H1 (cell line): ENCODE data around the gene LAMB1. TPM values are rescaled to one million over a fixed set of nuclear protein-coding genes. Genes with fewer than 3 reads are reported as not detected.

Experiments used
- CTCF ChIA-PET: fragments of 300-600 bp; sonication (Branson Sonifier 250); formaldehyde crosslinking; loops from one replicate; lab custom pipeline; 2021; ENCODE audit not compliant: partially characterized antibody; lab: Charles Lee
- POLR2A ChIA-PET: fragments of 300-600 bp; sonication (Branson Sonifier 250); formaldehyde crosslinking; loops from one replicate; lab custom pipeline; 2021; ENCODE audit warnings: inconsistent platforms; ENCODE audit not compliant: partially characterized antibody; lab: Charles Lee
- DNase-seq, 2 experiments: peaks; one replicate each; pipeline versions ENCODE4 v3.0.0 to v3.0.0-alpha.2; 2010 to 2022; ENCODE audit warnings: low spot score in 2 of 2, low read depth in 1 of 2, mixed read lengths in 1 of 2
- FAIRE-seq: peaks from 2 replicates; lab custom pipeline; 2011; peaks lifted over from hg19 to GRCh38; lab: Jason Lieb, UNC
- H2AFZ ChIP-seq: 2 replicates; pipeline ENCODE4 v1.8.1; 2012; ENCODE audit warnings: low read length, inconsistent platforms
- H2AK5ac ChIP-seq: 2 replicates; pipeline ENCODE4 v1.6.1; 2013; ENCODE audit warnings: low read depth, low read length
- H2BK120ac ChIP-seq: replicated peaks from 2 replicates; pipeline ENCODE3; 2013; ENCODE audit warnings: low read depth, low read length, inconsistent platforms
- H2BK12ac ChIP-seq: 2 replicates; pipeline ENCODE4 v1.6.1; 2013; ENCODE audit warnings: low read depth, low read length
- H2BK15ac ChIP-seq: 2 replicates; pipeline ENCODE4 v1.6.1; 2013; ENCODE audit warnings: low read length
- H2BK20ac ChIP-seq: 2 replicates; pipeline ENCODE4 v1.6.1; 2013; ENCODE audit warnings: low read length
- H2BK5ac ChIP-seq: 2 replicates; pipeline ENCODE4 v1.6.1; 2013; ENCODE audit warnings: low read depth, low read length
- H3K14ac ChIP-seq: 2 replicates; pipeline ENCODE4 v1.6.1; 2013; ENCODE audit warnings: inconsistent platforms; ENCODE audit not compliant: insufficient read length
- H3K18ac ChIP-seq: 2 replicates; pipeline ENCODE4 v1.6.1; 2013; ENCODE audit warnings: low read length; ENCODE audit errors: extremely low read depth
- H3K23ac ChIP-seq: 2 replicates; pipeline ENCODE4 v1.6.1; 2013; ENCODE audit warnings: inconsistent platforms; ENCODE audit not compliant: insufficient read length
- H3K23me2 ChIP-seq: 2 replicates; pipeline ENCODE4 v1.6.1; 2013; ENCODE audit warnings: low read depth, low read length
- H3K27ac ChIP-seq: 2 replicates; pipeline ENCODE4 v1.6.1; 2011; ENCODE audit warnings: low read depth, low read length, inconsistent platforms
- H3K27me3 ChIP-seq, 4 experiments: replicated peaks in 1 of 4; 1 replicate in 1 of 4; 2 replicates in 3 of 4; pipeline versions ENCODE4 v1.6.1 to v1.8.1; 2011 to 2013; ENCODE audit warnings: low read length in 3 of 4, mild to moderate bottlenecking in 3 of 4, inconsistent platforms in 2 of 4, mixed read lengths in 2 of 4, moderate library complexity in 1 of 4; ENCODE audit not compliant: control insufficient read depth in 3 of 4, insufficient read depth in 3 of 4; ENCODE audit errors: extremely low read depth in 1 of 4
- H3K36me3 ChIP-seq, 4 experiments: 2 replicates each; pipeline versions ENCODE4 v1.6.1 to v1.8.1; 2011 to 2013; ENCODE audit warnings: mild to moderate bottlenecking in 4 of 4, low read length in 3 of 4, moderate library complexity in 2 of 4, control low read depth in 1 of 4, inconsistent platforms in 1 of 4; ENCODE audit not compliant: insufficient read depth in 4 of 4, control insufficient read depth in 2 of 4
- H3K4ac ChIP-seq: replicated peaks from 2 replicates; pipeline ENCODE3; 2013; ENCODE audit warnings: low read length, low read depth, mixed read lengths, inconsistent platforms; ENCODE audit not compliant: insufficient read length
- H3K4me1 ChIP-seq, 4 experiments: replicated peaks in 1 of 4; 1 replicate in 1 of 4; 2 replicates in 3 of 4; pipeline versions ENCODE4 v1.6.1 to v1.8.1; 2011 to 2013; ENCODE audit warnings: low read length in 3 of 4, inconsistent platforms in 2 of 4, mixed read lengths in 1 of 4; ENCODE audit not compliant: insufficient read depth in 4 of 4, control insufficient read depth in 3 of 4
- H3K4me2 ChIP-seq, 2 experiments: 2 replicates each; pipeline versions ENCODE4 v1.6.1 to v1.8.1; 2011 to 2013; ENCODE audit warnings: low read depth in 2 of 2, low read length in 2 of 2, control low read depth in 1 of 2, inconsistent platforms in 1 of 2, mild to moderate bottlenecking in 1 of 2; ENCODE audit not compliant: insufficient read depth in 1 of 2
- H3K4me3 ChIP-seq, 4 experiments: fragments of 200-600, 300-600 bp in 1 of 4; sonication (generic), shearing (Covaris generic), sonication (Bioruptor Twin) in 1 of 4; 2 replicates each; pipeline versions ENCODE4 v1.5.1 to v1.8.1; 2011 to 2016; ENCODE audit warnings: low read length in 4 of 4, low read depth in 3 of 4, control low read depth in 2 of 4, inconsistent platforms in 2 of 4, mild to moderate bottlenecking in 2 of 4, mixed read lengths in 1 of 4, moderate library complexity in 1 of 4; ENCODE audit not compliant: insufficient read depth in 2 of 4; ENCODE audit errors: extremely low read depth in 1 of 4
- H3K56ac ChIP-seq: replicated peaks from 2 replicates; pipeline ENCODE3; 2013; ENCODE audit warnings: low read depth, mild to moderate bottlenecking, mixed read lengths, low read length, inconsistent platforms; ENCODE audit not compliant: insufficient read length
- H3K79me1 ChIP-seq: 2 replicates; pipeline ENCODE4 v1.6.1; 2013; ENCODE audit warnings: low read depth, low read length, control low read depth
- H3K79me2 ChIP-seq, 2 experiments: 2 replicates each; pipeline versions ENCODE4 v1.6.1 to v1.8.1; 2012 to 2013; ENCODE audit warnings: low read length in 2 of 2, mild to moderate bottlenecking in 2 of 2, inconsistent platforms in 1 of 2; ENCODE audit not compliant: insufficient read depth in 2 of 2, control insufficient read depth in 1 of 2
- H3K9ac ChIP-seq, 4 experiments: replicated peaks in 1 of 4; 1 replicate in 1 of 4; 2 replicates in 3 of 4; pipeline versions ENCODE4 v1.6.1 to v1.8.1; 2011 to 2013; ENCODE audit warnings: low read depth in 3 of 4, low read length in 3 of 4, control low read depth in 2 of 4, mild to moderate bottlenecking in 2 of 4, moderate library complexity in 2 of 4, inconsistent platforms in 1 of 4; ENCODE audit errors: extremely low read depth in 1 of 4
- H3K9me3 ChIP-seq, 2 experiments: 2 replicates each; pipeline versions ENCODE4 v1.6.1 to v1.8.1; 2012 to 2013; ENCODE audit warnings: mild to moderate bottlenecking in 2 of 2, moderate library complexity in 2 of 2, control low read depth in 1 of 2, inconsistent platforms in 1 of 2, low read depth in 1 of 2, low read length in 1 of 2, mixed read lengths in 1 of 2; ENCODE audit not compliant: insufficient read depth in 2 of 2
- H4K20me1 ChIP-seq, 2 experiments: replicated peaks in 1 of 2; 2 replicates each; pipeline versions ENCODE3 to v1.8.1; 2011 to 2013; ENCODE audit warnings: inconsistent platforms in 2 of 2, low read length in 2 of 2, mild to moderate bottlenecking in 1 of 2; ENCODE audit not compliant: insufficient read depth in 2 of 2, control insufficient read depth in 1 of 2
- H4K5ac ChIP-seq: 2 replicates; pipeline ENCODE4 v1.6.1; 2013; ENCODE audit warnings: low read length, low read depth, mixed read lengths, inconsistent platforms; ENCODE audit not compliant: insufficient read length
- H4K8ac ChIP-seq: 2 replicates; pipeline ENCODE4 v1.8.0; 2013; ENCODE audit warnings: mild to moderate bottlenecking, moderate library complexity, low read length, inconsistent platforms; ENCODE audit not compliant: insufficient read depth; ENCODE audit errors: extremely low read depth
- H4K91ac ChIP-seq: replicated peaks from 2 replicates; pipeline ENCODE3; 2013; ENCODE audit warnings: low read length, mixed read lengths, inconsistent platforms; ENCODE audit not compliant: insufficient read length
- ATF3 ChIP-seq: IDR thresholded peaks from 2 replicates; pipeline ENCODE4 v1.6.1; 2011; ENCODE audit warnings: low read depth, mild to moderate bottlenecking, low read length; ENCODE audit not compliant: insufficient read depth
- CHD1 ChIP-seq: IDR thresholded peaks from 2 replicates; pipeline ENCODE4 v1.6.1; 2012; ENCODE audit warnings: low read depth, low read length, improper control_type of control experiment
- CHD2 ChIP-seq: IDR thresholded peaks from 2 replicates; pipeline ENCODE4 v1.6.1; 2012; ENCODE audit warnings: low read length, improper control_type of control experiment
- GABPA ChIP-seq: IDR thresholded peaks from 2 replicates; pipeline ENCODE4 v1.6.1; 2011; ENCODE audit warnings: mild to moderate bottlenecking, low read length, moderate library complexity, borderline replicate concordance; ENCODE audit not compliant: insufficient read depth
- NRF1 ChIP-seq: IDR thresholded peaks from 2 replicates; pipeline ENCODE4 v1.6.1; 2011; ENCODE audit warnings: mild to moderate bottlenecking, low read depth, low read length, improper control_type of control experiment
- PHF8 ChIP-seq: fragments of 200-600 bp; sonication (generic); conservative IDR thresholded peaks from 2 replicates; pipeline ENCODE4 v1.7.1; 2012; ENCODE audit warnings: low read depth, mild to moderate bottlenecking, inconsistent platforms, low read length, moderate library complexity
- RBBP5 ChIP-seq: IDR thresholded peaks from 2 replicates; pipeline ENCODE4 v1.7.1; 2012; ENCODE audit warnings: low read depth, mild to moderate bottlenecking, inconsistent platforms, low read length, moderate library complexity, borderline replicate concordance
- SAP30 ChIP-seq: fragments of 300-600 bp; sonication (generic); IDR thresholded peaks from 2 replicates; pipeline ENCODE4 v1.7.1; 2012; ENCODE audit warnings: low read length, moderate library complexity, mild to moderate bottlenecking, inconsistent platforms; ENCODE audit not compliant: insufficient read depth, insufficient replicate concordance
- TCF12 ChIP-seq: IDR thresholded peaks from 2 replicates; pipeline ENCODE4 v1.6.1; 2011; ENCODE audit warnings: low read depth, mild to moderate bottlenecking, low read length
- USF2 ChIP-seq: IDR thresholded peaks from 2 replicates; pipeline ENCODE4 v1.6.1; 2011; ENCODE audit warnings: low read length, improper control_type of control experiment
- WGBS, 2 experiments: shearing (Covaris generic) in 1 of 2; methylation state at CpG; one replicate each; pipeline versions ENCODE4 v1.1.6 to v1.1.7; 2013 to 2015; ENCODE audit warnings: low lambda C conversion rate in 2 of 2, mixed read lengths in 2 of 2, inconsistent platforms in 1 of 2, low coverage in 1 of 2, missing lambda C conversion rate in 1 of 2; ENCODE audit not compliant: insufficient replicate concordance in 2 of 2, insufficient coverage in 1 of 2, insufficient read length in 1 of 2; ENCODE audit errors: extremely low coverage in 1 of 2, missing lambda C conversion rate in 1 of 2; 5-methylcytosine and 5-hydroxymethylcytosine counted together
- polyA plus RNA-seq, 7 experiments: library from polyadenylated mRNA; depleted of rRNA in 3 of 7; stranded (reverse) in 5 of 7; unstranded in 2 of 7; fragments of >200 nt in 5 of 7; fragments of 200-250 nt in 2 of 7; gene quantifications; 1 replicate in 5 of 7; 2 replicates in 1 of 7; 4 replicates in 1 of 7; pipeline versions ENCODE4 v1.2.1 to v1.2.3, GENCODE V29; 2011 to 2013; ENCODE audit warnings: missing spikeins in 2 of 7, mixed read lengths in 2 of 7
- total RNA-seq: library from RNA; stranded (reverse); fragmentation: NEBNext Ultra II Directional; extraction: Animal tissue kit (Norgen Biotek cat#: 25700); gene quantifications from 2 replicates; pipeline ENCODE4 v1.2.1, GENCODE V29; 2021

Gene LAMB1
- total and polyA plus RNA-seq, 2 of the 8 experiments (the other 6 are each of a cell fraction or from before 2014, with no cell fraction given), result 31.9 to 38.5 TPM

GRCh38 chr7:107943018-107943417 lies 59.9 kb downstream of the LAMB1 start:
- FAIRE-seq, result no peak
- POLR2A ChIA-PET, result interaction anchor here (0.8 kb wide), 1 partner anchor 9 kb away, joined by 3 read pairs; no protein-coding TSS in a partner anchor

More at GRCh38 chr7:107943018-107943417, 59.9 kb downstream of the LAMB1 start:
- Histone ChIP-seq H3K4ac (no peak overlapping the region), H3K36me3 (peaks cover 0 to 24% (median 6%) of the 10 kb centered on the region in 4 experiments; a peak in 4 of 8 replicates), H4K20me1 (peaks cover 0 to 2% of the 10 kb centered on the region in 2 experiments), H3K23ac (no peak overlapping the region), H2BK20ac (no peak overlapping the region), H2BK15ac (no peak overlapping the region), H2BK5ac (no peak overlapping the region), H3K27me3 (no peaks in the 10 kb centered on the region), H2BK12ac (no peak overlapping the region), H4K91ac (no peak overlapping the region), H3K56ac (no peak overlapping the region), H3K4me1 (no peaks in the 10 kb centered on the region), H2AK5ac (no peak overlapping the region), H3K4me2 (no peak overlapping the region), H4K5ac (no peak overlapping the region), H3K79me2 (no peaks in the 10 kb centered on the region), H3K14ac (no peak overlapping the region), H3K4me3 (no peak overlapping the region), H3K23me2 (no peaks in the 10 kb centered on the region), H4K8ac (no peak overlapping the region), H2BK120ac (no peak overlapping the region), H3K9me3 (no peaks in the 10 kb centered on the region), H3K27ac (no peak overlapping the region), H3K9ac (no peak overlapping the region), H3K18ac (no peak overlapping the region), H3K79me1 (no peaks in the 10 kb centered on the region), H2AFZ (no peak overlapping the region)
- TF ChIP-seq PHF8 (no peak), CHD2 (no peak), NRF1 (no peak), GABPA (no peak), RBBP5 (no peak), USF2 (no peak), CHD1 (no peak), ATF3 (no peak), TCF12 (no peak), SAP30 (no peak)
- 90% methylated on average over 4 of the region's 4 CpGs; no CpG with 5 or more reads in 1 of the 2 experiments for whole genome bisulfite sequencing, 2 experiments
- CTCF ChIA-PET, result no interaction called here
- DNase-seq, result no peak
